Measurements from ENCODE around the gene IRF5.

DNA sequence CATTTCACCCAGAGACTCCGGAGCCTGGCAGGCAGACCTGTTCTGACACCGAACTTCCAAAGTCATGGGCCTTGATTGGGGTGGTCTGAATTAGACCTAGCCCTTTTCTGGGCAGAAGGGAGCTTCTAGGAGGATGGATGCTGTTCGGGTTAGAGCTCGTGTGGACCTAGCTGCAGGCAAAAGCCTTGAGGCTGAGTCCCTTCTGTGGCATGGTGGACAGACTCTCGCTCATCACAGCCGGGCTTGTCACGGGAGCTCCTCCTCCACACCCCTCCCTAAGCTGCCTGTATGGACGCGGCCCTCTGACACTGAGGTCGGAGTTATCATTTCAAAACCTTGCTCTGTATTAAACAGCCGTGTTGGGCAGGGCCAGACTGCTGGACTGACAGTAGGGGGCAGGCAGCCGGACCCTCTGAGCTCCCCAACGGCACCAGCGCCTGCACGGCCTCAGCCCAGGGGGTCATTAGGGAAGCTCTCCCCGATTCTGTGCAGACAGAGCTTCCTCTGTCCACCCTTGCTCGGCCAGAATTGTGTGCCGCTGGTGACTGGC is 2.2 kb downstream of the IRF5 start:
- TF ChIP-seq RFX5 (IDR thresholded peaks at IDR 0.05; ENCODE audit: low read depth, low read length): no peak
- TF ChIP-seq PAX8 (IDR thresholded peaks at IDR 0.05): no peak
- TF ChIP-seq POLR2A (IDR thresholded peaks at IDR 0.05; ENCODE audit: low read depth, low read length): peak; percentile 21
- 0 out of 2 replicates have a peak, but pooled peaks have one; percentile 11 for TF ChIP-seq CHD2 (IDR thresholded peaks at IDR 0.05; ENCODE audit: borderline replicate concordance, low read depth, low read length)
- TF ChIP-seq EZH2 (IDR thresholded peaks at IDR 0.05; ENCODE audit: borderline replicate concordance, control insufficient read depth, low read depth, low read length): no peak
- no peak for TF ChIP-seq SP1 (IDR thresholded peaks at IDR 0.05; ENCODE audit: low read depth, low read length)
- TF ChIP-seq, protein P1, sequence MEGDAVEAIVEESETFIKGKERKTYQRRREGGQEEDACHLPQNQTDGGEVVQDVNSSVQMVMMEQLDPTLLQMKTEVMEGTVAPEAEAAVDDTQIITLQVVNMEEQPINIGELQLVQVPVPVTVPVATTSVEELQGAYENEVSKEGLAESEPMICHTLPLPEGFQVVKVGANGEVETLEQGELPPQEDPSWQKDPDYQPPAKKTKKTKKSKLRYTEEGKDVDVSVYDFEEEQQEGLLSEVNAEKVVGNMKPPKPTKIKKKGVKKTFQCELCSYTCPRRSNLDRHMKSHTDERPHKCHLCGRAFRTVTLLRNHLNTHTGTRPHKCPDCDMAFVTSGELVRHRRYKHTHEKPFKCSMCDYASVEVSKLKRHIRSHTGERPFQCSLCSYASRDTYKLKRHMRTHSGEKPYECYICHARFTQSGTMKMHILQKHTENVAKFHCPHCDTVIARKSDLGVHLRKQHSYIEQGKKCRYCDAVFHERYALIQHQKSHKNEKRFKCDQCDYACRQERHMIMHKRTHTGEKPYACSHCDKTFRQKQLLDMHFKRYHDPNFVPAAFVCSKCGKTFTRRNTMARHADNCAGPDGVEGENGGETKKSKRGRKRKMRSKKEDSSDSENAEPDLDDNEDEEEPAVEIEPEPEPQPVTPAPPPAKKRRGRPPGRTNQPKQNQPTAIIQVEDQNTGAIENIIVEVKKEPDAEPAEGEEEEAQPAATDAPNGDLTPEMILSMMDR (IDR thresholded peaks at IDR 0.05 in 2 of 3, conservative IDR thresholded peaks at IDR 0.05 in 1 of 3; ENCODE audit: control insufficient read depth in 2 of 3, extremely low read depth in 1 of 3, insufficient read depth in 1 of 3, low read depth in 3 of 3, low read length in 3 of 3): peak in 2 of 3 experiments; percentile 24 to 37; a peak in 2 of 6 replicates
